ENCODE results near the gene LAMA5. TPM values are rescaled to one million over a fixed set of nuclear protein-coding genes. Genes with fewer than 3 reads are reported as not detected.

LAMA5 gene
- total and polyA plus RNA-seq, 2 experiments from 2014 or later: 201 to 298 TPM

DNA sequence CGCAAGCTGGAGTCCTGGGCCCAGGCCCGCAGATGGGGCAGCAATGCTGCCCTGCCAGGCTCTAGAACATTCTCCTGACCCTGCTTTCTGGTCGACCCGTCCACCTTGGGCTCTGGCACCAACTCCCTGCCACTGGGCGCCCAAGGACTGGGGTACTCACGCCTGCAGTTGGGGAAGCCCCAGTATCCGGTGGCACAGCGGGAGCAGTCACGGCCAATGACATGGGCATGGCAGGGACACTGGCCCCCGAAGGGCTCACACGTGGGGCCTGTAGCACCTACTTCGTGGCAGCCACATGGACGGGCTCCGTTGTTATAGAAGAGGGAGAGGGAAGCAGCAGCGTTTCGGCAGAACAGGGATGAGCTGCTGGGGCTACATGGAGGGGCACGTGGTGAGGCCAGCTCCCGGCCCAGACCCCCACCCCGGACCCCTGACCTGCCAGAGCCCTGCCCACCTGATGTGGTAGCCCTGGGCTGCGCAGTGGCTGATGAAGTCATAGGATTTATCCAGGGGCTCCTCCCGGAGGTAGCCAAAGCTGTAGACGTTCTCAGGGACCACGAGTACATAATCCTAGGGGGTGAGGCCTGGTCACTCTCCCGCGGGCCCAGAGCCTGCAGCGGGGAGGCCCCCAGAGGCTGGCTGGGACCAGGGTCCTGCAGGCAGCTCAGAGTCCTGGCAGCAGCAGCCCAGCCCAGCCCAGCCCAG, 38.3 kb downstream of the LAMA5 start:
- no peak overlapping the region for H3K4me3 ChIP-seq
- H3K4me3 Mint-ChIP-seq: no peak overlapping the region
- no peaks in the 10 kb centered on the region for H3K4me1 ChIP-seq (ENCODE audit: insufficient read depth)
- no peaks in the 10 kb centered on the region; the same call in 2 of the 3 replicates for H3K4me1 Mint-ChIP-seq
- DNase-seq (ENCODE audit: low spot score) (no peak), ATAC-seq (no peak)
- H3K27ac ChIP-seq (ENCODE audit: low read depth): no peak overlapping the region
- H3K4me2 ChIP-seq: no peak overlapping the region
- TF ChIP-seq CREB1 (CRISPR knock-in tag; IDR thresholded peaks at IDR 0.05; ENCODE audit: low read depth): no peak
- no peak for TF ChIP-seq JUNB (IDR thresholded peaks at IDR 0.05; ENCODE audit: unreplicated experiment)
- TF ChIP-seq EZH2phosphoT487 (IDR thresholded peaks at IDR 0.05; ENCODE audit: unreplicated experiment): no peak
- TF ChIP-seq STAT1 (IDR thresholded peaks at IDR 0.05; ENCODE audit: unreplicated experiment): no peak
- no peak overlapping the region for H3K27ac Mint-ChIP-seq
- H3K36me3 ChIP-seq (ENCODE audit: insufficient read depth): peaks cover 25% of the 10 kb centered on the region
- H4K20me1 ChIP-seq (replicated peaks; ENCODE audit: insufficient read depth): no peaks in the 10 kb centered on the region
- H2AFZ ChIP-seq: no peak overlapping the region
- H3K27me3 ChIP-seq (ENCODE audit: insufficient read depth): no peaks in the 10 kb centered on the region
- peaks cover 3% of the 10 kb centered on the region; the same call in 1 of the 3 replicates for H3K9me3 Mint-ChIP-seq
- H3K9me2 ChIP-seq (ENCODE audit: insufficient read depth): no peaks in the 10 kb centered on the region
- H3K79me2 ChIP-seq (replicated peaks; ENCODE audit: insufficient read depth): no peaks in the 10 kb centered on the region
- peaks cover 65% of the 10 kb centered on the region for H3K36me3 Mint-ChIP-seq (ENCODE audit: low read depth)
- peaks cover 12% of the 10 kb centered on the region for H3K27me3 Mint-ChIP-seq (ENCODE audit: insufficient read depth, low read depth, poor library complexity)
- H3F3A ChIP-seq (replicated peaks; ENCODE audit: low read depth): no peaks in the 10 kb centered on the region; the same call in 1 of the 2 replicates

DNA sequence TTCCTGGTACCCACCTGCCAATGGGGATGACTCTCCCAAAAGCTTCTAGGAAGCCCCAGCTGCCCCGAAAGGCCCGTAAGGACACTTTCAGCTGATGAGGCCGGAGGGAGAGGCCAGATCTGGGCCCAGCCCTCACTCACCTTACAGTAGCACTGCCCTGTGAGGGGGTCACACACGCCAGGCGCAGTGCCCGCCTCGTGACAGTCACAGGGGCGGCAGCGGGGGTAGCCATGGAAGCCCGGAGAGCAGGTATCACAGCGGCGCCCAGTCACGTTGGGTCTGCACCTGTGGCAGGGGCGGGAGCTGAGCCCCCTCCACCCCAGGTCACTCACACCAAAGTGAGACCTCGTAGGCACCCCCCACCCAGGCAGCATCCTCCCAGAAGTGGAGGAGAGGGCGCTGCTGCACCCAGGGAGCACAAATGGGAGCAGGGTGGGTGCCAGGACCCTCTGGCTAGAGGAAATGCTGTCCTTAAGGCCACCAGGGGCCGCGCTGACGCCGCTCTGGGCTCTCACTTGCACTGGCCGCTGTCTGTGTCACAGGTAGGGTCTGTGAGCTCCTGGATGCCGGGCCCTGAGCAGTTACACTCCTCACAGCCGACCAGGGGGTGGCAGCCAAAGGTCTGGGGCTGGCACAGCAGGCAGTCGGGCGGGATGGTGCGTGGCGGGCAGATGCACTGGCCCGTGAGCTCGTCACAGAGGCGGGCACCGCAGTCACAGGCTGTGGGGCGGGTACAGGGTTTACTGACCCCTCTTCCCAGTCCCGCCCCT, 39.2 kb downstream of the LAMA5 start:
- Histone ChIP-seq H3K79me2 (replicated peaks; ENCODE audit: insufficient read depth) (no peaks in the 10 kb centered on the region), H4K20me1 (replicated peaks; ENCODE audit: insufficient read depth) (no peaks in the 10 kb centered on the region), H3K4me1 (ENCODE audit: insufficient read depth) (no peaks in the 10 kb centered on the region), H3K4me3 (no peak overlapping the region), H3K27me3 (ENCODE audit: insufficient read depth) (no peaks in the 10 kb centered on the region), H3K27ac (ENCODE audit: low read depth) (no peak overlapping the region), H3K36me3 (ENCODE audit: insufficient read depth) (peaks cover 25% of the 10 kb centered on the region), H3F3A (replicated peaks; ENCODE audit: low read depth) (no peaks in the 10 kb centered on the region; the same call in 1 of the 2 replicates), H2AFZ (no peak overlapping the region), H3K4me2 (no peak overlapping the region), H3K9me2 (ENCODE audit: insufficient read depth) (no peaks in the 10 kb centered on the region)
- Mint-ChIP-seq H3K36me3 (ENCODE audit: low read depth) (peaks cover 68% of the 10 kb centered on the region), H3K9me3 (peaks cover 3% of the 10 kb centered on the region; the same call in 1 of the 3 replicates), H3K4me1 (no peaks in the 10 kb centered on the region; the same call in 2 of the 3 replicates), H3K27ac (no peak overlapping the region), H3K4me3 (no peak overlapping the region), H3K27me3 (ENCODE audit: insufficient read depth, low read depth, poor library complexity) (peaks cover 12% of the 10 kb centered on the region)
- DNase-seq (ENCODE audit: low spot score) (no peak), ATAC-seq (no peak)
- TF ChIP-seq POLR2AphosphoS5 (IDR thresholded peaks at IDR 0.05; ENCODE audit: low read depth): no peak
- no peak for TF ChIP-seq ZNF331 (CRISPR knock-in tag; IDR thresholded peaks at IDR 0.05; ENCODE audit: low read depth)
- TF ChIP-seq CTCF (conservative IDR thresholded peaks at IDR 0.05; ENCODE audit: low read depth in 2 of 2): peak in 1 of 2 experiments; percentile 21; a peak in 1 of 4 replicates

Measured in GM23338 (cell line).